ENCODE results near the gene GALR1.

DNA sequence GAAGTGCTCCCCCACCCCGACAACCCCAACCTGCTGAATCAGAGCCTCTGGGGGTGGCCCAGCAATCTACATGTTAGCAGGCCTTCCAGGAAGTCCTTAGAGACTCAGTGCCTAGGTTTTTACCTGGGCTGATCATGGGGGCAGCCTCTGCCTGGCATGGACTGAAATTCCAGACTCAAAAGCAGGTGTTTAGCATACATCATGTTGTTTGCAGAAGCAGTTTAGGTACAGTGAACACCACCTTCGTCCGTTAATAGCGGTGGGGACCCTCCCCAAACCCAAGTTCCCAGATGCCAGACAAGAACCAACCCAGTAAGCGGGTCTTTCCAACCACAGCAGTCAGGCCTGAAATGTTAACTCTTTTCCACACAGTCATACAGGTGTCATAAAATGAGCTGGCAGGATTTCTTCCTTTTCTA lies 26.4 kb upstream of the GALR1 start:
- no peak for TF ChIP-seq POLR2A (IDR thresholded peaks at IDR 0.05)
- TF ChIP-seq, protein P1, sequence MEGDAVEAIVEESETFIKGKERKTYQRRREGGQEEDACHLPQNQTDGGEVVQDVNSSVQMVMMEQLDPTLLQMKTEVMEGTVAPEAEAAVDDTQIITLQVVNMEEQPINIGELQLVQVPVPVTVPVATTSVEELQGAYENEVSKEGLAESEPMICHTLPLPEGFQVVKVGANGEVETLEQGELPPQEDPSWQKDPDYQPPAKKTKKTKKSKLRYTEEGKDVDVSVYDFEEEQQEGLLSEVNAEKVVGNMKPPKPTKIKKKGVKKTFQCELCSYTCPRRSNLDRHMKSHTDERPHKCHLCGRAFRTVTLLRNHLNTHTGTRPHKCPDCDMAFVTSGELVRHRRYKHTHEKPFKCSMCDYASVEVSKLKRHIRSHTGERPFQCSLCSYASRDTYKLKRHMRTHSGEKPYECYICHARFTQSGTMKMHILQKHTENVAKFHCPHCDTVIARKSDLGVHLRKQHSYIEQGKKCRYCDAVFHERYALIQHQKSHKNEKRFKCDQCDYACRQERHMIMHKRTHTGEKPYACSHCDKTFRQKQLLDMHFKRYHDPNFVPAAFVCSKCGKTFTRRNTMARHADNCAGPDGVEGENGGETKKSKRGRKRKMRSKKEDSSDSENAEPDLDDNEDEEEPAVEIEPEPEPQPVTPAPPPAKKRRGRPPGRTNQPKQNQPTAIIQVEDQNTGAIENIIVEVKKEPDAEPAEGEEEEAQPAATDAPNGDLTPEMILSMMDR (IDR thresholded peaks at IDR 0.05): no peak
- no peak for TF ChIP-seq POLR2AphosphoS5 (IDR thresholded peaks at IDR 0.05)

Data from stomach (tissue), 4 donors.